Fibroblast of lung (primary cell): ENCODE results near the gene KIAA1614.

Experiments used
- EZH2 ChIP-seq: IDR thresholded peaks from 2 replicates; pipeline ENCODE4 v1.5.1; 2012; ENCODE audit warnings: low read length, control low read depth, mild to moderate bottlenecking; ENCODE audit errors: missing control alignments
- TF ChIP-seq, protein P1 (sequence below), 2 donors: IDR thresholded peaks in 1 of 2; conservative IDR thresholded peaks in 1 of 2; 1 replicate in 1 of 2; 2 replicates in 1 of 2; pipeline ENCODE4 v1.5.1; 2011 to 2012; ENCODE audit warnings: low read length in 2 of 2, control low read depth in 1 of 2, inconsistent platforms in 1 of 2, low read depth in 1 of 2, mild to moderate bottlenecking in 1 of 2

- TF ChIP-seq, protein P1, sequence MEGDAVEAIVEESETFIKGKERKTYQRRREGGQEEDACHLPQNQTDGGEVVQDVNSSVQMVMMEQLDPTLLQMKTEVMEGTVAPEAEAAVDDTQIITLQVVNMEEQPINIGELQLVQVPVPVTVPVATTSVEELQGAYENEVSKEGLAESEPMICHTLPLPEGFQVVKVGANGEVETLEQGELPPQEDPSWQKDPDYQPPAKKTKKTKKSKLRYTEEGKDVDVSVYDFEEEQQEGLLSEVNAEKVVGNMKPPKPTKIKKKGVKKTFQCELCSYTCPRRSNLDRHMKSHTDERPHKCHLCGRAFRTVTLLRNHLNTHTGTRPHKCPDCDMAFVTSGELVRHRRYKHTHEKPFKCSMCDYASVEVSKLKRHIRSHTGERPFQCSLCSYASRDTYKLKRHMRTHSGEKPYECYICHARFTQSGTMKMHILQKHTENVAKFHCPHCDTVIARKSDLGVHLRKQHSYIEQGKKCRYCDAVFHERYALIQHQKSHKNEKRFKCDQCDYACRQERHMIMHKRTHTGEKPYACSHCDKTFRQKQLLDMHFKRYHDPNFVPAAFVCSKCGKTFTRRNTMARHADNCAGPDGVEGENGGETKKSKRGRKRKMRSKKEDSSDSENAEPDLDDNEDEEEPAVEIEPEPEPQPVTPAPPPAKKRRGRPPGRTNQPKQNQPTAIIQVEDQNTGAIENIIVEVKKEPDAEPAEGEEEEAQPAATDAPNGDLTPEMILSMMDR (conservative IDR thresholded peaks at IDR 0.05 in 1 of 2, IDR thresholded peaks at IDR 0.05 in 1 of 2; ENCODE audit: low read depth in 1 of 2, low read length in 2 of 2): no peak
- TF ChIP-seq EZH2: no peak
These were observed 18.0 kb downstream of the KIAA1614 start for GRCh38 chr1:180930687-180931086.
